Measurements from ENCODE around the gene HAVCR2.

Gene HAVCR2

DNA sequence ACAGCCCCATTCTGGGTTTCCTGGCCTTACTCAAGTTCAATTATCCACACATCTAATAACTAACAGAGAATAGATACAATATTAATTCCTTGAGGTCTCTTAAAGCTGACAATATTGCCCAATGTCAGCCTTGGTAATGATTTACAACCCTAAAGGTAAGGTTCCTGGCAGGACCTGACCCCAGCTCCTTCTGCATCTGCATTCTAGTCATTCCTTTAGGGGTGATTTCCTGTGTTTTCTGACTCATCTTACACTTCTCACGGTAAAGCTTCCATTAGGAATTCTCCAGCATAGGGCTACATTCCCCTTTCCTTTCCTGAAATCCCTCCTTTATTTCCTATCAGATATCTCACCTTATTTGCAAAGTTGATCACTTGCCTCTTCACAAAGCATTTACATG, 59.2 kb downstream of the HAVCR2 start:
- no peak for TF ChIP-seq CTCF (IDR thresholded peaks at IDR 0.05)

GRCh38 chr5:157047898-157048297, 60.9 kb downstream of the HAVCR2 start:
- TF ChIP-seq CTCF (IDR thresholded peaks at IDR 0.05) = no peak

DNA sequence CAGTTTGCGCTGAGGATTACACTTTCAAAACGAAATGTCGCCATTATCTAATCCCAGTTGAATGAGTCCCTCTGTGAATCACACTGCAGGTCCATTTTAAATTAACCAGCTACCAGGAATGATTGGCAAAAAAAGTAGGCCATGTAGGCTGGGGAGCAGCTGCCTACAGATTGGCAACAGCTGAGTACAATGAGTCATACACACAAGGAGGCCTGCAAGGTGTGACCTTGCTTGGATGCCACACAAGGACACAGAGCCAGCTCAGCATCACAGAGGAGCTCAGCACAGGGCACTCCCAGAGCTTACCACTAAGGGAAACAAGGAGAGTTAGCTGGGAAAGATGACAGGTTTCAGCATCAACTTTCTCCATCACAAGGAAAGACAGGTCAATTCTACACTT, 62.8 kb downstream of the HAVCR2 start:
- no peak for TF ChIP-seq CTCF (IDR thresholded peaks at IDR 0.05)

GRCh38 chr5:157045601-157046000, 63.2 kb downstream of the HAVCR2 start:
- TF ChIP-seq CTCF (IDR thresholded peaks at IDR 0.05) = no peak

GRCh38 chr5:157038568-157039187, 70.2 kb downstream of the HAVCR2 start:
- TF ChIP-seq CTCF (IDR thresholded peaks at IDR 0.05) = no peak
